ENCODE measurements around the gene LANCL2.

GRCh38 chr7:55431898-55432297 lies 66.8 kb downstream of the LANCL2 start:
- no peak for TF ChIP-seq TAF1 (IDR thresholded peaks at IDR 0.05; ENCODE audit: borderline replicate concordance, low read depth, low read length)
- TF ChIP-seq POLR2A (IDR thresholded peaks at IDR 0.05; ENCODE audit: low read depth, low read length), result no peak
- no peak for TF ChIP-seq POLR2AphosphoS5 (IDR thresholded peaks at IDR 0.05; ENCODE audit: low read depth, low read length)
